KMS-11 (cell line): ENCODE measurements around the gene AGBL4.
"Not testable (repeated sequence)": the region's sequence is repeated elsewhere in the genome, so short reads cannot be mapped to it uniquely, and the experiment has no call there.

ENCODE experiments used
- H2AFZ ChIP-seq: fragments of 200-600 bp; sonication (generic); 2 replicates; pipeline ENCODE4 v1.6.1; 2016; ENCODE audit warnings: antibody characterized with exemption, mixed run types, low read depth
- H3K27ac ChIP-seq: fragments of 200-600 bp; sonication (generic); 2 replicates; pipeline ENCODE4 v1.6.1; 2016; ENCODE audit warnings: mild to moderate bottlenecking, mixed run types
- H3K27me3 ChIP-seq: fragments of 200-600 bp; sonication (generic); 2 replicates; pipeline ENCODE4 v1.6.1; 2017; ENCODE audit warnings: mild to moderate bottlenecking, low read depth, mixed run types, moderate library complexity; ENCODE audit not compliant: insufficient read depth
- H3K36me3 ChIP-seq: fragments of 200-600 bp; sonication (generic); 2 replicates; pipeline ENCODE4 v1.6.1; 2017; ENCODE audit warnings: mild to moderate bottlenecking, mixed run types; ENCODE audit not compliant: insufficient read depth
- H3K4me1 ChIP-seq: fragments of 200-600 bp; sonication (generic); 2 replicates; pipeline ENCODE4 v1.6.1; 2016; ENCODE audit warnings: mild to moderate bottlenecking, low read depth, mixed run types; ENCODE audit not compliant: poor library complexity, severe bottlenecking
- H3K4me2 ChIP-seq: fragments of 200-600 bp; sonication (generic); 2 replicates; pipeline ENCODE4 v1.7.0; 2016; ENCODE audit warnings: mild to moderate bottlenecking, mixed run types
- H3K4me3 ChIP-seq: fragments of 200-600 bp; sonication (generic); IDR thresholded peaks from 2 replicates; pipeline ENCODE4 v1.6.1; 2017; ENCODE audit warnings: low read depth, low read length, mixed read lengths; ENCODE audit not compliant: insufficient read depth
- H3K79me2 ChIP-seq: fragments of 200-600 bp; sonication (generic); 2 replicates; pipeline ENCODE4 v1.6.1; 2016; ENCODE audit warnings: low read depth, mixed run types; ENCODE audit not compliant: insufficient read depth
- H3K9ac ChIP-seq: fragments of 200-600 bp; sonication (generic); 2 replicates; pipeline ENCODE4 v1.6.1; 2016; ENCODE audit warnings: mild to moderate bottlenecking, mixed run types
- H4K20me1 ChIP-seq: fragments of 200-600 bp; sonication (generic); 2 replicates; pipeline ENCODE4 v1.6.1; 2016; ENCODE audit warnings: mild to moderate bottlenecking, mixed run types; ENCODE audit not compliant: insufficient read depth
- CTCF ChIP-seq: fragments of 200-600 bp; sonication (generic); conservative IDR thresholded peaks from 2 replicates; pipeline ENCODE4 v1.6.1; 2017; ENCODE audit warnings: low read depth, mild to moderate bottlenecking, antibody characterized with exemption, low read length, moderate library complexity, mixed read lengths

AGBL4 gene

GRCh38 chr1:49028396-49028795 is 995.4 kb downstream of the AGBL4 start:
- no peaks in the 10 kb centered on the region for H3K36me3 ChIP-seq
- TF ChIP-seq CTCF, result no peak

GRCh38 chr1:49026230-49026811 is 997.4 kb downstream of the AGBL4 start:
- Histone ChIP-seq H3K36me3 (no peaks in the 10 kb centered on the region), H3K4me1 (no peaks in the 10 kb centered on the region), H3K4me2 (no peak overlapping the region), H3K79me2 (no peaks in the 10 kb centered on the region), H3K27ac (no peak overlapping the region), H3K9ac (no peak overlapping the region), H3K27me3 (no peaks in the 10 kb centered on the region), H3K4me3 (no peak overlapping the region), H2AFZ (no peak overlapping the region), H4K20me1 (no peaks in the 10 kb centered on the region)
- TF ChIP-seq CTCF, result no peak

More at GRCh38 chr1:49028396-49028795, 995.4 kb downstream of the AGBL4 start:
- Histone ChIP-seq H3K4me1 (no peaks in the 10 kb centered on the region), H3K9ac (no peak overlapping the region), H2AFZ (no peak overlapping the region), H3K4me3 (no peak overlapping the region), H4K20me1 (no peaks in the 10 kb centered on the region), H3K79me2 (no peaks in the 10 kb centered on the region), H3K4me2 (no peak overlapping the region), H3K27ac (no peak overlapping the region), H3K27me3 (no peaks in the 10 kb centered on the region)

- Histone ChIP-seq H3K4me2 (no peak overlapping the region), H3K27me3 (no peaks in the 10 kb centered on the region), H3K4me1 (no peaks in the 10 kb centered on the region), H3K4me3 (no peak overlapping the region), H3K79me2 (no peaks in the 10 kb centered on the region), H4K20me1 (no peaks in the 10 kb centered on the region), H3K36me3 (no peaks in the 10 kb centered on the region), H3K9ac (no peak overlapping the region), H3K27ac (no peak overlapping the region), H2AFZ (no peak overlapping the region)
- TF ChIP-seq CTCF, result no peak
These were observed 1007.5 kb downstream of the AGBL4 start for GRCh38 chr1:49016030-49016977.

- no peak for TF ChIP-seq CTCF
- Histone ChIP-seq H3K9ac (no peak overlapping the region), H3K4me3 (no peak overlapping the region), H4K20me1 (no peaks in the 10 kb centered on the region), H3K4me1 (no peaks in the 10 kb centered on the region), H3K36me3 (no peaks in the 10 kb centered on the region), H3K27ac (no peak overlapping the region), H2AFZ (no peak overlapping the region), H3K4me2 (no peak overlapping the region), H3K27me3 (no peaks in the 10 kb centered on the region), H3K79me2 (no peaks in the 10 kb centered on the region)
These were observed 1010.7 kb downstream of the AGBL4 start for GRCh38 chr1:49013079-49013478.

GRCh38 chr1:49002981-49003380 is 1020.8 kb downstream of the AGBL4 start:
- H3K9ac ChIP-seq, H3K27me3 ChIP-seq, H3K4me2 ChIP-seq, H3K36me3 ChIP-seq, H3K4me3 ChIP-seq, H3K4me1 ChIP-seq, H3K79me2 ChIP-seq, H4K20me1 ChIP-seq, H2AFZ ChIP-seq, H3K27ac ChIP-seq: not testable (repeated sequence)
